Common myeloid progenitor, CD34-positive (primary cell): ENCODE results near the gene MSH5.

ENCODE experiments used
- CTCF ChIA-PET: fragments of 350-600 bp; sonication (Branson Sonifier 250); formaldehyde crosslinking; loops from one replicate; lab custom pipeline; 2021; ENCODE audit warnings: antibody characterized with exemption; lab: Charles Lee
- POLR2A ChIA-PET: fragments of 350-600 bp; sonication (Branson Sonifier 250); formaldehyde crosslinking; loops from one replicate; lab custom pipeline; 2021; ENCODE audit warnings: antibody characterized with exemption; lab: Charles Lee
- DNase-seq, 3 donors: peaks; one replicate each; pipeline versions ENCODE4 v3.0.0 to v3.0.0-alpha.2; 2013
- H3K27ac ChIP-seq, 2 experiments: 1 replicate in 1 of 2; 2 replicates in 1 of 2; pipeline ENCODE4 v1.7.0; 2013; ENCODE audit warnings: inconsistent platforms in 2 of 2, low read length in 2 of 2, mild to moderate bottlenecking in 2 of 2, low read depth in 1 of 2, moderate library complexity in 1 of 2; ENCODE audit not compliant: severe bottlenecking in 2 of 2, insufficient read depth in 1 of 2, poor library complexity in 1 of 2
- H3K27me3 ChIP-seq, 5 experiments: replicated peaks in 2 of 5; 1 replicate in 3 of 5; 2 replicates in 2 of 5; pipeline versions ENCODE4 v1.6.1 to v1.7.0; 2013; ENCODE audit warnings: low read length in 4 of 5, mild to moderate bottlenecking in 2 of 5, moderate library complexity in 2 of 5, inconsistent platforms in 1 of 5; ENCODE audit not compliant: insufficient read depth in 5 of 5, control insufficient read depth in 4 of 5
- H3K36me3 ChIP-seq, 4 experiments: 1 replicate in 2 of 4; 2 replicates in 2 of 4; pipeline versions ENCODE4 v1.6.1 to v1.7.0; 2013; ENCODE audit warnings: low read length in 3 of 4, control low read depth in 1 of 4, mild to moderate bottlenecking in 1 of 4; ENCODE audit not compliant: control insufficient read depth in 4 of 4, insufficient read depth in 4 of 4
- H3K4me1 ChIP-seq, 4 experiments: 1 replicate in 3 of 4; 2 replicates in 1 of 4; pipeline versions ENCODE4 v1.6.1 to v1.7.1; 2013; ENCODE audit warnings: low read length in 3 of 4, mild to moderate bottlenecking in 3 of 4, control low read depth in 1 of 4, inconsistent platforms in 1 of 4, moderate library complexity in 1 of 4; ENCODE audit not compliant: control insufficient read depth in 4 of 4, insufficient read depth in 4 of 4; ENCODE audit errors: control extremely low read depth in 1 of 4
- H3K4me3 ChIP-seq, 7 experiments: 1 replicate in 4 of 7; 2 replicates in 3 of 7; pipeline versions ENCODE4 v1.5.1 to v1.7.0; 2013; ENCODE audit warnings: mild to moderate bottlenecking in 7 of 7, low read length in 6 of 7, moderate library complexity in 6 of 7, inconsistent platforms in 2 of 7, low read depth in 2 of 7, control low read depth in 1 of 7; ENCODE audit not compliant: insufficient read depth in 4 of 7, control insufficient read depth in 1 of 7; ENCODE audit errors: extremely low read depth in 1 of 7
- H3K9me3 ChIP-seq, 5 experiments: 1 replicate in 4 of 5; 2 replicates in 1 of 5; pipeline versions ENCODE4 v1.6.1 to v1.7.1; 2013; ENCODE audit warnings: low read length in 4 of 5, mild to moderate bottlenecking in 2 of 5, inconsistent platforms in 1 of 5, low read depth in 1 of 5, moderate library complexity in 1 of 5; ENCODE audit not compliant: control insufficient read depth in 4 of 5, insufficient read depth in 2 of 5; ENCODE audit errors: control extremely low read depth in 1 of 5
- WGBS: methylation state at CpG from one replicate; pipeline ENCODE4 v1.1.5; 2013; ENCODE audit not compliant: insufficient coverage; 5-methylcytosine and 5-hydroxymethylcytosine counted together

MSH5 gene

GRCh38 chr6:31711233-31711632 is 28.6 kb upstream of the MSH5 start:
- POLR2A ChIA-PET = interaction anchor here (0.8 to 2.8 kb wide), 11 partner anchors 8 to 119 kb away, joined by 3 to 16 read pairs (median 5); partner anchors contain the start of genes ABHD16A, DDAH2, HSPA1B and MPIG6B
- H3K27me3 ChIP-seq = no peaks in the 10 kb centered on the region
- peak overlapping the region in 1 of 2 experiments; percentile 11 for H3K27ac ChIP-seq
- DNase-seq = peak; percentile 71 to 85 (median 71)
- no peaks in the 10 kb centered on the region for H3K36me3 ChIP-seq
- H3K9me3 ChIP-seq = no peaks in the 10 kb centered on the region
- CTCF ChIA-PET = interaction anchor here (0.7 to 7.1 kb wide), 16 partner anchors 8 to 160 kb away, joined by 3 to 136 read pairs (median 8); partner anchors contain the start of genes ABHD16A, DDAH2, LY6G6C and MPIG6B
- H3K4me1 ChIP-seq = peaks cover 5 to 52% (median 36%) of the 10 kb centered on the region in 4 experiments
- 17% methylated on average over 7 of the region's 8 CpGs for WGBS
- peak overlapping the region in 2 of 7 experiments; percentile 36 to 48 for H3K4me3 ChIP-seq

GRCh38 chr6:31712296-31712695 is 27.5 kb upstream of the MSH5 start:
- no peaks in the 10 kb centered on the region for H3K36me3 ChIP-seq
- no peaks in the 10 kb centered on the region for H3K9me3 ChIP-seq
- CTCF ChIA-PET = interaction anchor here (0.6 to 7.1 kb wide), 20 partner anchors 8 to 165 kb away, joined by 3 to 136 read pairs (median 4); partner anchors contain the start of genes ABHD16A, DDAH2, LY6G6C and MPIG6B
- DNase-seq = peak; percentile 68 to 80 (median 80)
- no peak overlapping the region for H3K27ac ChIP-seq
- WGBS = 31% methylated on average over 5 of the region's 8 CpGs
- H3K4me1 ChIP-seq = peaks cover 5 to 52% (median 36%) of the 10 kb centered on the region in 4 experiments
- no peak overlapping the region for H3K4me3 ChIP-seq
- H3K27me3 ChIP-seq = no peaks in the 10 kb centered on the region
- POLR2A ChIA-PET = interaction anchor here (0.6 to 2.8 kb wide), 8 partner anchors 9 to 178 kb away, joined by 3 to 16 read pairs (median 6); partner anchors contain the start of genes ABHD16A, DDAH2, HSPA1B and MPIG6B

DNA sequence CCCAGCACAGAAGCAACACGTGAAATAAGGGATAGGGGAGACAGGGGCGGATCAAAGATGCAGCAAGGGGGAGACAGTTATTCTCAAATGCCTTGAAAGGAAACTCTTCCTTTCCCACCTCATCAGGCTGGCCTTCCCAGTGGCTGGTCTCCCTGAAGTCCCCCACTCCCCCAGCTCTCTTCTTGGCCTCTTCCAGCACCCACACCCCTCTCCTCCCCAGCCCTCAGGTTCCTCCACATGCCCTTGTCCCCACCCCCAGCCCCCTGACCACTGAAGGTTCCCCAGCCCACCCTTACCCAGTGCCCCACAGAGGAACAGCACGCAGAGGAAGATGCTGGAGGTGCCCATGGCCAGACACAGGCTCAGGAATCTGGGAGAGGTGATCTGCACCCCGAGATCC is 26.3 kb upstream of the MSH5 start:
- Histone ChIP-seq H3K9me3 (no peaks in the 10 kb centered on the region), H3K4me1 (peaks cover 5 to 52% (median 36%) of the 10 kb centered on the region in 4 experiments), H3K27ac (no peak overlapping the region), H3K27me3 (no peaks in the 10 kb centered on the region), H3K36me3 (no peaks in the 10 kb centered on the region), H3K4me3 (no peak overlapping the region)
- no peak for DNase-seq
- POLR2A ChIA-PET = interaction anchor here (1.2 to 1.7 kb wide), 2 partner anchors 13 to 16 kb away, joined by 3 to 11 read pairs; partner anchors contain the start of gene DDAH2
- CTCF ChIA-PET = interaction anchor here (1.1 to 7.1 kb wide), 5 partner anchors 12 to 117 kb away, joined by 3 to 136 read pairs (median 11); partner anchors contain the start of genes DDAH2, LY6G6C and MPIG6B
- 92% methylated on average over 4 of the region's 4 CpGs for WGBS

- CTCF ChIA-PET = interaction anchor here (0.7 to 7.1 kb wide), 9 partner anchors 12 to 119 kb away, joined by 3 to 136 read pairs (median 3); partner anchors contain the start of genes DDAH2, LY6G5C, LY6G6C and MPIG6B
- WGBS = 78% methylated on average over 3 of the region's 5 CpGs
- no peaks in the 10 kb centered on the region for H3K36me3 ChIP-seq
- no peaks in the 10 kb centered on the region for H3K9me3 ChIP-seq
- no peak overlapping the region for H3K4me3 ChIP-seq
- H3K27ac ChIP-seq = no peak overlapping the region
- POLR2A ChIA-PET = interaction anchor here (0.8 to 1.2 kb wide), 2 partner anchors 13 to 14 kb away, joined by 3 read pairs; no protein-coding TSS in a partner anchor
- peaks cover 5 to 52% (median 36%) of the 10 kb centered on the region in 4 experiments for H3K4me1 ChIP-seq
- H3K27me3 ChIP-seq = no peaks in the 10 kb centered on the region
- DNase-seq = no peak
Measured at GRCh38 chr6:31713991-31714684, 25.7 kb upstream of the MSH5 start.

GRCh38 chr6:31715022-31715958 is 24.5 kb upstream of the MSH5 start, which contains the start of gene LY6G6D:
Gene LY6G6D, plus strand, starts transcription at chr6:31715348. Its CDS starts 8 bp downstream, at chr6:31715356.
- no peaks in the 10 kb centered on the region for H3K36me3 ChIP-seq

GRCh38 chr6:31717499-31718222 is 22.1 kb upstream of the MSH5 start:
- CTCF ChIA-PET = no interaction called here
- Histone ChIP-seq H3K27me3 (no peaks in the 10 kb centered on the region), H3K27ac (no peak overlapping the region), H3K9me3 (no peaks in the 10 kb centered on the region), H3K36me3 (no peaks in the 10 kb centered on the region), H3K4me3 (no peak overlapping the region), H3K4me1 (peaks cover 2 to 21% (median 14%) of the 10 kb centered on the region in 4 experiments)
- DNase-seq = peak in 1 of 3 donors; percentile 21
- POLR2A ChIA-PET = no interaction called here
- 92% methylated on average over 10 of the region's 10 CpGs for WGBS

More at GRCh38 chr6:31715022-31715958, 24.5 kb upstream of the MSH5 start, which contains the start of gene LY6G6D:
- Histone ChIP-seq H3K27ac (no peak within 1 kb of the TSS), H3K4me1 (peaks cover 5 to 45% (median 33%) of the 10 kb centered on the region in 4 experiments), H3K27me3 (no peaks in the 10 kb centered on the region), H3K4me3 (no peak within 1 kb of the TSS), H3K9me3 (no peaks in the 10 kb centered on the region)
- no peak for DNase-seq
- POLR2A ChIA-PET = interaction anchor here (1.4 kb wide), 1 partner anchor 10 kb away, joined by 3 read pairs; no protein-coding TSS in a partner anchor
- CTCF ChIA-PET = interaction anchor here (1.0 to 7.1 kb wide), 6 partner anchors 10 to 62 kb away, joined by 3 to 136 read pairs (median 4); partner anchors contain the start of genes DDAH2, LY6G6C, MPIG6B and VWA7
- WGBS = 86% methylated on average over 10 of the region's 16 CpGs
